Activated CD4-positive, alpha-beta memory T cell treated with anti-CD3 and anti-CD28 coated beads for 36 hours (primary cell): ENCODE results near the gene TBC1D9B. TPM values are rescaled to one million over a fixed set of nuclear protein-coding genes. Genes with fewer than 3 reads are reported as not detected.
A peak's percentile ranks its signal among the peaks of the same experiment; 100 is the strongest.

Source experiments
- CTCF ChIA-PET: fragments of 350-600 bp; sonication (Branson Sonifier 250); formaldehyde crosslinking; loops from one replicate; lab custom pipeline; 2021; ENCODE audit warnings: antibody characterized with exemption, inconsistent platforms; lab: Charles Lee
- POLR2A ChIA-PET: fragments of 350-600 bp; sonication (Branson Sonifier 250); formaldehyde crosslinking; loops from one replicate; lab custom pipeline; 2021; ENCODE audit warnings: antibody characterized with exemption; lab: Charles Lee
- DNase-seq: peaks from one replicate; pipeline ENCODE4 v3.0.0-alpha.2; 2020
- H3K27ac Mint-ChIP-seq: one replicate; pipeline ENCODE4 v1.8.0; 2021; ENCODE audit warnings: mixed read lengths
- H3K27me3 Mint-ChIP-seq: one replicate; pipeline ENCODE4 v1.8.0; 2021; ENCODE audit warnings: mixed read lengths
- H3K36me3 Mint-ChIP-seq: one replicate; pipeline ENCODE4 v1.8.0; 2021; ENCODE audit warnings: mixed read lengths
- H3K4me1 Mint-ChIP-seq: one replicate; pipeline ENCODE4 v1.8.0; 2021; ENCODE audit warnings: low read depth, mixed read lengths
- H3K4me3 Mint-ChIP-seq: one replicate; pipeline ENCODE4 v1.8.0; 2021; ENCODE audit warnings: mild to moderate bottlenecking, mixed read lengths
- H3K9me3 Mint-ChIP-seq: one replicate; pipeline ENCODE4 v1.8.0; 2021; ENCODE audit warnings: mixed read lengths
- intact Hi-C: fragments of 100-400 bp; cut with micrococcal nuclease; formaldehyde crosslinking; loops from one replicate; pipeline ENCODE4 v1.15.1; 2023
- total RNA-seq, 2 experiments: library from RNA; stranded (reverse); gene quantifications; one replicate each; pipeline ENCODE4 v1.2.3, GENCODE V29; 2021

The TBC1D9B gene
- total RNA-seq, 2 experiments from 2014 or later, result 59.0 to 62.8 TPM

DNA sequence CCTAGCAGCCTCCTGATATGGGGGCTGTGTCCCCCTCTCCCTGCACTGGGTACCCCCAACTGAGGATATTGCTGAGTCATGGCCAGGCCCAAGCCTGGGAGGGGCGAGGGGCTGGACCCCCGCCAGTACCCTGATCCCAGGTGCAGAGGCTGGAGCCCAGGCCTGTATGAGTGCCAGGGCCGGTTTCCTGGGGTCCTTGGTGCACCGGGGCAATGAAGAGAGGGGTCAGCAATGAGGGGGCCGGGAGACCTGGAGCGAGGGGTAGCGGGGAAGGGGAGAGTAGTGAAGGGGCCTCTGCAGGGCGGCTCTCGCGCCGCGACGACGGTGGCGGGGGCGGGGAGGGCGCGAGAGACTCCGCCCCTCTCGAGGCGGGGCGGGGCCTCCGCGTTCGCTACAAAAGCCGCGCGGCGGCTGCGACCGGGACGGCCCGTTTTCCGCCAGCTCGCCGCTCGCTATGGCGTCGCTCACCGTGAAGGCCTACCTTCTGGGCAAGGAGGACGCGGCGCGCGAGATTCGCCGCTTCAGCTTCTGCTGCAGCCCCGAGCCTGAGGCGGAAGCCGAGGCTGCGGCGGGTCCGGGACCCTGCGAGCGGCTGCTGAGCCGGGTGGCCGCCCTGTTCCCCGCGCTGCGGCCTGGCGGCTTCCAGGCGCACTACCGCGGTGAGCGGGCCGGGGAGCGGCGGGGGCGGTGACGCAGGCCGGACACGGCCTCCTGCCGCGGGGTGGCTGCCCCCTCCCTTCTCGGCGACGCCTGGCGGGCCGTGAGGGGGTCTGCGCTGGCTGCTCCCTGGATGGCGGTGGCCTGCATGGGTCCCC is 87.0 kb downstream of the TBC1D9B start, which contains the start of gene SQSTM1:
SQSTM1 (plus strand) TSS at position 423 of the 815 bp plus-strand sequence; CDS start at position 455, 32 bp downstream.
- Mint-ChIP-seq H3K27ac (peak within 1 kb of the TSS; percentile 95), H3K4me3 (peak within 1 kb of the TSS; percentile 90), H3K4me1 (peaks cover 49% of the 10 kb centered on the region), H3K27me3 (peaks cover under 1% of the 10 kb centered on the region), H3K36me3 (peaks cover 35% of the 10 kb centered on the region), H3K9me3 (no peaks in the 10 kb centered on the region)
- peak; percentile 83 for DNase-seq
- intact Hi-C loops, result loop anchor here (1.0 kb wide), 1 partner anchor 38 kb away; the partner anchor contains the start of gene MRNIP
- ChIA-PET POLR2A (interaction anchor here (1.0 to 3.2 kb wide), 9 partner anchors 12 to 197 kb away, joined by 3 to 19 read pairs (median 3); partner anchors contain the start of genes HNRNPH1 and MRNIP), CTCF (interaction anchor here (0.9 to 1.7 kb wide), 7 partner anchors 9 to 472 kb away, joined by 3 to 11 read pairs (median 4); no protein-coding TSS in a partner anchor)

- no peak for DNase-seq
- Mint-ChIP-seq H3K4me1 (peaks cover 50% of the 10 kb centered on the region), H3K4me3 (peak overlapping the region; percentile 66), H3K36me3 (peaks cover 32% of the 10 kb centered on the region), H3K27me3 (peaks cover 2% of the 10 kb centered on the region), H3K27ac (peak overlapping the region; percentile 85), H3K9me3 (no peaks in the 10 kb centered on the region)
- POLR2A ChIA-PET, result interaction anchor here (1.0 to 3.2 kb wide), 9 partner anchors 12 to 197 kb away, joined by 3 to 19 read pairs (median 3); partner anchors contain the start of genes HNRNPH1 and MRNIP
- CTCF ChIA-PET, result interaction anchor here (0.9 to 1.7 kb wide), 7 partner anchors 9 to 473 kb away, joined by 3 to 11 read pairs (median 4); no protein-coding TSS in a partner anchor
- intact Hi-C loops, result loop anchor here (1.0 kb wide), 1 partner anchor 38 kb away; the partner anchor contains the start of gene MRNIP
Observed at GRCh38 chr5:179820127-179820482, 87.6 kb downstream of the TBC1D9B start.

GRCh38 chr5:179819296-179820126 is 88.2 kb downstream of the TBC1D9B start:
- Mint-ChIP-seq H3K27ac (peak overlapping the region; percentile 85), H3K9me3 (no peaks in the 10 kb centered on the region), H3K27me3 (peaks cover 2% of the 10 kb centered on the region), H3K4me3 (peak overlapping the region; percentile 66), H3K4me1 (peaks cover 47% of the 10 kb centered on the region), H3K36me3 (peaks cover 26% of the 10 kb centered on the region)
- DNase-seq, result peak; percentile 62
- intact Hi-C loops, result loop anchor here (1.0 to 5.0 kb wide), 5 partner anchors 15 to 197 kb away; partner anchors contain the start of genes CANX, HNRNPH1, MAML1 and MRNIP
- POLR2A ChIA-PET, result interaction anchor here (1.2 to 3.2 kb wide), 8 partner anchors 13 to 196 kb away, joined by 3 to 19 read pairs (median 4); partner anchors contain the start of genes HNRNPH1 and MRNIP
- CTCF ChIA-PET, result interaction anchor here (0.9 to 1.7 kb wide), 8 partner anchors 8 to 473 kb away, joined by 3 to 11 read pairs (median 4); no protein-coding TSS in a partner anchor

- H3K36me3 Mint-ChIP-seq, result peaks cover 29% of the 10 kb centered on the region
- peak overlapping the region; percentile 69 for H3K27ac Mint-ChIP-seq
- H3K4me3 Mint-ChIP-seq, result peak overlapping the region; percentile 76
- intact Hi-C loops, result loop anchor here (1.0 to 5.0 kb wide), 4 partner anchors 15 to 197 kb away; partner anchors contain the start of genes CANX, HNRNPH1 and MAML1
- H3K27me3 Mint-ChIP-seq, result peaks cover 2% of the 10 kb centered on the region
- peak; percentile 95 for DNase-seq
- POLR2A ChIA-PET, result interaction anchor here (2.1 to 3.2 kb wide), 2 partner anchors 14 to 40 kb away, joined by 6 to 19 read pairs; partner anchors contain the start of gene MRNIP
- CTCF ChIA-PET, result interaction anchor here (1.3 kb wide), 1 partner anchor 23 kb away, joined by 3 read pairs; no protein-coding TSS in a partner anchor
- H3K4me1 Mint-ChIP-seq, result peaks cover 46% of the 10 kb centered on the region
- no peaks in the 10 kb centered on the region for H3K9me3 Mint-ChIP-seq
Observed at GRCh38 chr5:179818746-179819295, 88.9 kb downstream of the TBC1D9B start.

DNA sequence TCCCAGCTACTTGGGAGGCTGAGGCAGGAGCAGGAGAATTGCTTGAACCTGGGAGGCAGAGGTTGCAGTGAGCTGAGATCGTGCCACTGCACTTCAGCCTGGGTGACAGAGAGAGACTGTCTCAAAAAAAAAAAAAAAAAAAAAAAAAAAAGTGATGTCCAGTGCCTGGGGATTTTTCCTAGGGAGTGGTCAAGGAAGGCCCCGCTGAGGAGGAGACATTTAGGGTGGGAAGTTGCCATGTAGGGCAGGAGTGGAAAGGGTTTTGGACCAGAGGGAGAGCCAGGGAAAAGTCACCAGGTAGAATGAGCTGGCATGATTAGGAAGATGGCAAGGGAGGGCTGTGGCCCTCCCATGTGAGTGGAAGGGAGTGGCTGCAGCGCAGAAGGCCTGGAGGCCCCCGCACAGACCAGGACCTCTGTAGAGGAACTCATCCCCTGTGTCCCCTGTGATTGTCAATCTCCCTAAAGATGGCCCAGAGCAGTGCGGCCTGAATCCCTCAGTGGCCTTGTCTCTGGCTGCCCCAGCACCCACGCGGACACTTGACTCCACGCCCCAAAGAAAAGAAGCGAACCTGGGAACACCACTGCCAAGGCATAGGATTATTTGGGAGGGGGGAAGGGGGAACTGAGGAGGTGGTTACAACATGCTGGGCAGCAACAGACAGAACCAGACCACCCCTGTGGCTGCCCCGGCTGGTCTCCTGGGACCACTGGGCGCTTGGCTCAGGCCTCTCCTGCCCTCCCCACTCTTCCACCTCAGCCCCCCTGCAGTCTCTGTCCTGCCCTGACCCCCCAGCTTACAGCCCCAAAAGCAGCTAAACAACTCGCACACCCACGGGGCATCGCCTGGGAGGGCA is 89.6 kb downstream of the TBC1D9B start:
- no peaks in the 10 kb centered on the region for H3K9me3 Mint-ChIP-seq
- ChIA-PET CTCF (interaction anchor here (1.3 kb wide), 1 partner anchor 22 kb away, joined by 3 read pairs; no protein-coding TSS in a partner anchor), POLR2A (interaction anchor here (3.2 kb wide), 1 partner anchor 13 kb away, joined by 19 read pairs; no protein-coding TSS in a partner anchor)
- H3K4me3 Mint-ChIP-seq, result peak overlapping the region; percentile 76
- H3K36me3 Mint-ChIP-seq, result peaks cover 25% of the 10 kb centered on the region
- DNase-seq, result no peak
- peaks cover 41% of the 10 kb centered on the region for H3K4me1 Mint-ChIP-seq
- intact Hi-C loops, result loop anchor here (5.0 kb wide), 1 partner anchor 196 kb away; the partner anchor contains the start of gene HNRNPH1
- H3K27ac Mint-ChIP-seq, result peak overlapping the region; percentile 62
- H3K27me3 Mint-ChIP-seq, result peaks cover 2% of the 10 kb centered on the region

- Mint-ChIP-seq H3K9me3 (no peaks in the 10 kb centered on the region), H3K4me3 (no peak overlapping the region), H3K27me3 (peaks cover 2% of the 10 kb centered on the region), H3K36me3 (peaks cover 23% of the 10 kb centered on the region), H3K4me1 (peaks cover 34% of the 10 kb centered on the region), H3K27ac (no peak overlapping the region)
- no peak for DNase-seq
- ChIA-PET POLR2A (no interaction called here), CTCF (no interaction called here)
- intact Hi-C loops, result loop anchor here (5.0 kb wide), 1 partner anchor 195 kb away; the partner anchor contains the start of gene HNRNPH1
Observed at GRCh38 chr5:179817470-179817840, 90.2 kb downstream of the TBC1D9B start.

GRCh38 chr5:179816796-179817469 is 90.8 kb downstream of the TBC1D9B start:
- intact Hi-C loops, result loop anchor here (5.0 kb wide), 1 partner anchor 195 kb away; the partner anchor contains the start of gene HNRNPH1
- ChIA-PET CTCF (no interaction called here), POLR2A (no interaction called here)
- H3K27ac Mint-ChIP-seq, result no peak overlapping the region
- no peak for DNase-seq
- H3K4me3 Mint-ChIP-seq, result no peak overlapping the region
- H3K27me3 Mint-ChIP-seq, result peaks cover 2% of the 10 kb centered on the region
- no peaks in the 10 kb centered on the region for H3K9me3 Mint-ChIP-seq
- H3K4me1 Mint-ChIP-seq, result peaks cover 29% of the 10 kb centered on the region
- H3K36me3 Mint-ChIP-seq, result peaks cover 22% of the 10 kb centered on the region

GRCh38 chr5:179816401-179816795 is 91.3 kb downstream of the TBC1D9B start:
- POLR2A ChIA-PET, result no interaction called here
- H3K27ac Mint-ChIP-seq, result no peak overlapping the region
- DNase-seq, result no peak
- H3K9me3 Mint-ChIP-seq, result no peaks in the 10 kb centered on the region
- H3K27me3 Mint-ChIP-seq, result peaks cover 2% of the 10 kb centered on the region
- peaks cover 27% of the 10 kb centered on the region for H3K4me1 Mint-ChIP-seq
- CTCF ChIA-PET, result interaction anchor here (2.6 kb wide), 1 partner anchor 14 kb away, joined by 7 read pairs; no protein-coding TSS in a partner anchor
- intact Hi-C loops, result loop anchor here (5.0 kb wide), 1 partner anchor 194 kb away; the partner anchor contains the start of gene HNRNPH1
- peaks cover 19% of the 10 kb centered on the region for H3K36me3 Mint-ChIP-seq
- H3K4me3 Mint-ChIP-seq, result no peak overlapping the region

- H3K36me3 Mint-ChIP-seq, result peaks cover 20% of the 10 kb centered on the region
- POLR2A ChIA-PET, result no interaction called here
- no peak overlapping the region for H3K27ac Mint-ChIP-seq
- H3K4me1 Mint-ChIP-seq, result peaks cover 27% of the 10 kb centered on the region
- intact Hi-C loops, result loop anchor here (5.0 kb wide), 1 partner anchor 193 kb away; the partner anchor contains the start of gene HNRNPH1
- peaks cover 2% of the 10 kb centered on the region for H3K27me3 Mint-ChIP-seq
- H3K9me3 Mint-ChIP-seq, result no peaks in the 10 kb centered on the region
- no peak overlapping the region for H3K4me3 Mint-ChIP-seq
- DNase-seq, result no peak
- CTCF ChIA-PET, result interaction anchor here (1.6 to 2.6 kb wide), 2 partner anchors 13 to 52 kb away, joined by 3 to 7 read pairs; no protein-coding TSS in a partner anchor
Observed at GRCh38 chr5:179815491-179816249, 92.0 kb downstream of the TBC1D9B start.
